ENCODE results near the gene BAIAP3. TPM values are rescaled to one million over a fixed set of nuclear protein-coding genes. Genes with fewer than 3 reads are reported as not detected.

The BAIAP3 gene
- total and polyA plus RNA-seq, 12 donors: 0.79 to 129 (median 16.3) TPM

- Histone ChIP-seq H3K36me3 (replicated peaks in 1 of 2) (peaks cover 0 to 20% of the 10 kb centered on the region in 2 donors), H3K9me3 (replicated peaks in 1 of 3) (no peaks in the 10 kb centered on the region), H3K27me3 (no peaks in the 10 kb centered on the region), H3K4me1 (replicated peaks in 1 of 2) (no peaks in the 10 kb centered on the region), H3K27ac (no peak overlapping the region), H3K4me3 (no peak overlapping the region)
- no peak for TF ChIP-seq POLR2A (IDR thresholded peaks at IDR 0.05)
- TF ChIP-seq CTCF (IDR thresholded peaks at IDR 0.05): no peak
- WGBS, 4 donors: 80 to 94% (median 84%) methylated on average over 5 to 17 of the region's 21 CpGs
- intact Hi-C loops (cut with DNase I): no loop called here
- DNase-seq: no peak
Observed at GRCh38 chr16:1372292-1372950, 39.0 kb downstream of the BAIAP3 start.

GRCh38 chr16:1374418-1375297 is 41.2 kb downstream of the BAIAP3 start:
- no peak for DNase-seq
- peaks cover 12 to 19% of the 10 kb centered on the region in 2 donors for H3K4me1 ChIP-seq (replicated peaks in 1 of 2)
- no peak overlapping the region for H3K4me3 ChIP-seq
- H3K36me3 ChIP-seq (replicated peaks in 1 of 2): peaks cover 0 to 11% of the 10 kb centered on the region in 2 donors
- TF ChIP-seq POLR2A (IDR thresholded peaks at IDR 0.05) (no peak), CTCF (IDR thresholded peaks at IDR 0.05) (no peak)
- no peaks in the 10 kb centered on the region for H3K9me3 ChIP-seq (replicated peaks in 1 of 3)
- intact Hi-C loops (cut with DNase I): no loop called here
- WGBS, 4 donors: 94 to 97% (median 95%) methylated on average over 8 to 46 of the region's 46 CpGs
- no peaks in the 10 kb centered on the region for H3K27me3 ChIP-seq
- H3K27ac ChIP-seq: peak overlapping the region in 1 of 5 donors; percentile 81

- Histone ChIP-seq H3K9me3 (replicated peaks in 1 of 3) (no peaks in the 10 kb centered on the region), H3K27ac (peak overlapping the region in 4 of 5 donors; percentile 51 to 81 (median 64)), H3K4me1 (replicated peaks in 1 of 2) (peaks cover 12 to 22% of the 10 kb centered on the region in 2 donors), H3K27me3 (no peaks in the 10 kb centered on the region), H3K4me3 (no peak overlapping the region), H3K36me3 (replicated peaks in 1 of 2) (peaks cover 0 to 5% of the 10 kb centered on the region in 2 donors)
- WGBS, 4 donors: 90 to 98% (median 94%) methylated on average over 9 to 24 of the region's 24 CpGs
- peak in 1 of 7 donors; percentile 32 for DNase-seq
- no peak for TF ChIP-seq CTCF (IDR thresholded peaks at IDR 0.05)
- no peak for TF ChIP-seq POLR2A (IDR thresholded peaks at IDR 0.05)
- intact Hi-C loops (cut with DNase I): no loop called here
Observed at GRCh38 chr16:1375298-1375640, 41.8 kb downstream of the BAIAP3 start.

- Histone ChIP-seq H3K9me3 (replicated peaks in 1 of 3) (no peaks in the 10 kb centered on the region), H3K4me1 (replicated peaks in 1 of 2) (peaks cover 12 to 22% of the 10 kb centered on the region in 2 donors), H3K27me3 (no peaks in the 10 kb centered on the region), H3K27ac (peak overlapping the region in 4 of 5 donors; percentile 51 to 81 (median 64)), H3K4me3 (no peak overlapping the region), H3K36me3 (replicated peaks in 1 of 2) (peaks cover 0 to 5% of the 10 kb centered on the region in 2 donors)
- intact Hi-C loops (cut with DNase I): no loop called here
- 51 to 58% (median 55%) methylated on average over 15 to 19 of the region's 19 CpGs for WGBS, 4 donors
- TF ChIP-seq CTCF (IDR thresholded peaks at IDR 0.05) (no peak), POLR2A (IDR thresholded peaks at IDR 0.05) (no peak)
- peak; percentile 55 to 95 (median 84) for DNase-seq
Observed at GRCh38 chr16:1375741-1376410, 42.4 kb downstream of the BAIAP3 start.
